UCSD-AML1 (cell line): ENCODE data around the gene NHLRC4.
"Not testable (repeated sequence)": the region's sequence is repeated elsewhere in the genome, so short reads cannot be mapped to it uniquely, and the experiment has no call there.

ENCODE experiments used
- DNase-seq: peaks from one replicate; lab custom pipeline; 2025; ENCODE audit not compliant: unreplicated experiment; lab: John Stamatoyannopoulos, UW

The NHLRC4 gene

DNA sequence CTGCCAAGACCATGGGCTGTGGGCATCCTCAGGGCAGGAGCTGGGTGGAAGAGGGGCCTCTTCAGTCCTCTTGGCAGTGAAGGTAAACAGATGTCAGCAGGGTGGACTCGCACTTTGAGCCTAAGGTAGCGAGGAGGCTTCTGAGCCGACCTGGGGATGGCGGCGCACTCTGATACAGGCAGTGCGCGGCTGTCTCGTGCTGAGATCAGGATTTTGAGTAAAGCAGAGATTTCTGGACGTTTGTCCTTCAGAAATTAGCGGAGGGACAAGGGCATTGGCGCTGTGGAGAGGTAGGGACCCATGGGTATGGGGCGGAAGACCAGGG, 29.9 kb downstream of the NHLRC4 start:
- DNase-seq = no peak

DNA sequence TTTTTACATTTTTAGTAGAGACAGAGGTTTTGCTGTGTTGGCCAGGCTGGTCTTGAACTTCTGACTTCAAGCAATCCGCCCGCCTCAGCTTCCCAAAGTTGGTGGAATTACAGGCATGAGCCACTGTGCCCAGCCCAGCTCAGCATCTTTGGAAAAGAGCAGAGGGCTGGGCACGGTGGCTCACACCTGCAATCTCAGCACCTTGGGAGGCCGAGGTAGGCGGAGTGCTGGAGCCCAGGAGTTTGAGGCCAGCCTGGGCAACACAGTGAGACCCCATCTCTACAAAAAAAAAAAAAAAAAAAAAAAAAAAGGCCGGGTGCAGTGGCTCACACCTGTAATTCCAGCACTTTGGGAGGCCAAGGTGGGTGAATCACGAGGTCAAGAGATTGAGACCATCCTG, 30.9 kb downstream of the NHLRC4 start:
- not testable (repeated sequence) for DNase-seq

DNA sequence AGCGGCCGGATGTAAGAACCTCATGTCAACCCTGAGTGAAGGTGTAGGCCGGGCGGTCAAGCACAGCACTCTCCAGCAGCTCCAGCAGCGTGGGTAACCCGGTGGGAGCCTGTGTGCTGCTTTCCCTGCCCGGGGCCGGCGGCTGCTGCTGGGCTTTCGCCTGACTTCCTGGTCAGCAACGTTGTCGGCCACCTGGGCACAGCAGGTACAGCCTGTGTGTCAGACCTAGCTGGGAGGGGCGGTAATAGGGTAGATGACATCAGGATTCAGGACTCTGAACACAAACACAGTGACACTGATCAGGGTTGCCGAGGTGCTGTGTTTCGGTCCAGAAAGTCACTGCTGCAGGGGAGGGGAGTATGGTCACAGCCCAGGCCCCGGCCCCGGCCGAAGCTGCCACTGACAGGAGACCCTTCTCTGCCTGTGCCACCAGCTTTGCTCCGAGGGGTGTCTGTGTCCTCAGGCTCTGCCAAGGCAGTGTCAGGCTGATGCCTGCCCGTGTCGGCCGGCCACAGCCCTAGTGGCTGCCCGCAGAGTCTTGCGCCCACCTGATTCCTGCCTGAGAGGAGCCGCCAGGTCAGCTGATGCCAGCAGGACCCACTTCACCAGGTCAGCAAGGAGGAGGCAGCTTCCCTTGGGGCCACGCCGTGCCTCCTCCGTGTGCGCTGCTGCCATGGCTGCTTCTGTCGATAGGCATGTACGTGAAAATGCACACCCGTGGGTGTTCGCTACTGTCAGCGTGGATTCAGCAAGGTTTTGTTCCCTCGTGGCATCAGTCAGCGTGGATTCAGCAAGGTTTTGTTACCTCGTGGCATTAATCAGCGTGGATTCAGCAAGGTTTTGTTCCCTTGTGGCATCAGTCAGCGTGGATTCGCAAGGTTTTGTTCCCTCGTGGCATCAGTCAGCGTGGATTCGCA, 32.3 kb downstream of the NHLRC4 start:
- no peak for DNase-seq

DNA sequence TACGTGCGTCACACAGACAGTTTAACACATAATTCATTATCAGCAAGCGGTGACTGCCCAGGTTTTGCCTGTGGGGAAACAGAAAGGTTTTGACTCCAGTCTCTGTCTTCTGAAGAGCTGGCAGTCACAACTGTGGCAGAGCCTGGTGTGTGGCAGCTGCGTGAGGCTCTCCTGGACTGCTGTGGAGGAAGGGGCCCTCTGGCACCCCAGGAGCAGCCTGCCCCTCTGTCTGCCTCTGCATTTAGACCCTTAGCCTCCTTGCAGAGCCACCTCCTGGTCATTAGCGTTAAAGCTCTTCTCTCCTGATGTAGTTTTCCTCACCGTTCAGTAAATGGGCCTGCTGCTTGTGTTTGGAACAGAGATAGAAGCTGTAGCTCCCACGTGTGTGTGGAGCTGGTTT, 34.0 kb downstream of the NHLRC4 start:
- peak; percentile 27 for DNase-seq

DNA sequence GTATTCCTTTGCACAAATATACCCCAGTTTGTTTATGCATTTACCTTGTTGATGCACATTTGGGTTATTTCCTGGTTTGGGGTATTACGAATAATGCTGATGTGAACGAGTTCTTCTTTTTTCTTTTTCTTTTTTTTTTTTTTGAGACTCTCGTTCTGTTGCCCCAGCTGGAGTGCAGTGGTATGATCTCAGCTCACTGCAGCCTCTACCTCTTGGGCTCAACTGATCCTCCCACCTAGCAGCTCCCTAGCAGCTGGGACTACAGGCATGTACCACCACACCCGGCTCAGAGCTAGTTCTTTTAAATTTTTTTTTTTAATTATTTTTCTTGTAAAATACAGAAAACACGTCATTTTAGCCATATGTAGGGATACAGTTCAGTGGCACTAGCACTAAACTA, 37.1 kb downstream of the NHLRC4 start:
- no peak for DNase-seq

DNA sequence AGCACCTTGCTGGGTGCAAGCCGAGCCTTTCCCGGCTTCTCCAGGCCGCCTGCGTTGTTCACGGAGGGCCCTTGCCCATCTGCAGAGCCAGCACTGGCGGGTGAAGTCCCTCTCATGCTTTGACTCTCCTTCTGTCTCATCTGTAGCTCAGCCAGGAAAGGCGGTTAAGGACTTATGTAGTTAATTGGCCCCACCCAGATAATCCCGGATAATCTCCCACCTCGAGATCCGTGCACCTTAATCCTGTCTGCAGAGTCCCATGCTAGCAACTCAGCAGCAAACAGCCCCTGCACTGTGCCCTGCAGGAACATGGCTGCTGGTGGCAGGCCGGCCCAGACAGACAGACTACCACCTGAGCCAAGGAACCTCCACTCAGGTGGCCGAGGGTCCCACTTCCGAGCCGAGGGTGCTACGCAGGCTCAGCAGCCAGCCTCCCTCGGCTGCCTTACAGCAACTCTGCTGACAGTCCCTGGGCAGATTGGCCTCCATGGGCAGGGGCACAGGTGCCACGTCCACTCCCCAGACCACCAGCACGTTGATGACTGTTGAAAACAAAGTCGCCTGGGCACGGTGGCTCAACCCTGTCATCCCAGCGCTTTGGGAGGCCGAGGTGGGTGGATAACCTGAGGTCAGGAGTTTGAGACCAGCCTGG, 40.0 kb downstream of the NHLRC4 start:
- no peak for DNase-seq

DNA sequence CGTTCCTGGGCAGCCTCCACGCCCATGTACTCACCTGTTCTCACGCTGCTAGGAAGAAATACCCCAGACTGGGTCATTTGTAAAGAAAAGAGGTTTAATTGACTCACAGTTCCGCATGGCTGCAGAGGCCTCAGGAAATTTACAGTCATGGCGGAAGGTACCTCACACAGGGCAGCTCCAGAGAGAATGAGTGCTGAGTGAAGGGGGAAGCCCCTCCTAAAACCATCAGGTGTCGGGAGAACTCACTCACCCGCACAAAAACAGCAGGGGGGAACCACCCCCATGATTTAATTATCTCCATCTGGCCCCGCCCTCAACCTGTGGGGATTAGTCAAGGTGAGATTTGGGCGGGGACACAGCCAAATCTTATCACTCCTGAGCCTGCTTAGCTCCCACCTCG, 41.2 kb downstream of the NHLRC4 start:
- no peak for DNase-seq

DNA sequence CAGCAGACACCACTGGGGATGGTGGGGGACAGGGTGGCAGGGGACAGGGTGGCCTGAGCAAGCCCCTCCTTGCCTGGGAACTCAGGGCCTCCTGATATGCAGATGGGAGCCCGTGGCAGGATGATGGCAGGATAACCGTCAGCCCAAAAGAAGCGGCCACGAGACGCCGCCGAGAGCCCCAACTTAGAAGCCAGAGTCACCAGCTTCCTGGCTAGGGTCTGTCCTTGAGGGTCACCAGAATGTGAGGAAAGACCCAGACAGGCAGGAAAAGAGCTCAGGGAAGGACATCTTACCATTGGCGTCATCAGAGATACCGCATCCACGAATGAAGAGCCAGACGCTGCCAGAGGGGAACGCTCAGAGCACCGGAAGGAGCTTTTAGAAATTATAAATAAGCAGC, 42.5 kb downstream of the NHLRC4 start:
- no peak for DNase-seq

DNA sequence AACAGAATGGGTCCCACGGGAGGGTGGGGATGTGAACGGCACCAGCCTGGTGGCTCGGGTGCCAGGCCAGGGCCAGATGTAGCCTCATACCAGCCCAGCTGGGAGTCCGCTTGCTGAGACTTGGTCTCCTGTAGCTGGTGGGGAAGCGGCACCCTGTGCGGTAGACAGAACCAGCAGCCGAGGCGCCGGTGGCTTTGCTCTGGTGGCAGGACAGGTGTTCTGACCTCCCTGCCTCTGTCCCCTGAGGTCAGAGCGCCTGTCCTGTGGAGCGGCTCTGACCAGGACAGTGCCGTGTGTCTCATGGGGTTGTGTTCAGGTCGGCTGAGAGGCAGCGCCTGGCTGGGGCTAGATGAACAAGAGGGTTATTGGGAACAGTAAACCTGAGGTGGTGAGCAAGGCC, 43.2 kb downstream of the NHLRC4 start:
- no peak for DNase-seq

DNA sequence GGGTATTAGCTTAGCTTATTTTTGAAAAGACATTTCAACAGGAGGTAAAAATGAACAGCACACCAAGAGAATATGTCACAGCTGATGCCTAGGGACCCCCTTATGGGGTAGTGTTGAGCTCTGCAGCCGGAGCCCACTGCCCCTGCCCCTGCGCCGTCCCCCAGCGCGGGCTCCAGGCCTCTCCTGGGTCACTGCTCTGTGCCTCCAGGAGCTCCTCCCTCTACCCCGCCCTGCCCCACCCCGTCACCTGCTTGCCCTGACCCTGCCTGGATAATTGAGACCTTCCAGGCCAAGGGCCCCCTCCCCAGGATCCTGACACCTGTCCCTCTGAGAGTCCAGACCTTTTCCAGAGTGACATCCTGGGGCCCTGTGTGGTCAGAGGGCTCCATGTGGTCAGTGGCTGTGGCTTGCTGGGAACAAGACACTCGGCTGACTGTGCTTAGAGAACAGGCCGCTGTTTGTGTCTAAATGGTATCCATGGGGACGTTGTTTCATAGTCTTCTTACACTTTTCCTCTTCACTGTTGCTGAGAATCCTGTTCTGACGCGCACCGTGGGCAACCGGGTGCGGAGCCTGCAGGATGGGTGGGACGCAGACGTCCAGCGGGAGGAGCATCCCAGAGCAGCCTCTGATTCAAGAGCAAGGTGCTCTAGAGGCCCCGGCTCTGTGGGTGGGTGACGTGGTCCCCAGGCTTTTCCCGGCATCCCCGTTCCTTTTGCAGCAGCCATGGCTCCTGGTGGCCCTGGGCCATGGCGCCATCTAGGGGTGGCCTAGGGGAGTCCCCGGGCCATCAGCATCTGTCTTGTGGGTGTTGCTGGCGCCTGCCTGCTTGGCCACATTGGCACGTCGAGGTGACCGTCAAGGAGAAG, 43.9 kb downstream of the NHLRC4 start:
- DNase-seq = peak; percentile 52

DNA sequence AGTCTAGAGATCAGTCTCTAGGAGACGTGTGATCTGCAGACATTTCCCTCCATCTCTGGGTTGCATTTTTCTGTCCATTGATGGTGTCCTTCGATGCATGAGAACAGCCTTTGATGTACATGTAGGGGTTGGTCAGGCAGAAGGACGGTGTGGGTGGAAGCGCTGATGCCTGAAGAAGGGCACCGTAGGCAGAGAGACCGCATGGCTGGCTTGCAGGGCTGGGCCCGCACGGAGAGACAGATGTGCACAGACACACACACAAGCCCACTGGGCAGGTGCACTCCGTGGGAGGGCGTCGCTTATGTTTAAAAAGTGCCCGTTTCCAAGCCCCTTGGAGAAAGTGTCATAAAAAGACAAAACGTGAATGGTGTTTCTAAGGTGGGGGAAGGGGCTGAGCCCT, 48.3 kb downstream of the NHLRC4 start:
- no peak for DNase-seq

DNA sequence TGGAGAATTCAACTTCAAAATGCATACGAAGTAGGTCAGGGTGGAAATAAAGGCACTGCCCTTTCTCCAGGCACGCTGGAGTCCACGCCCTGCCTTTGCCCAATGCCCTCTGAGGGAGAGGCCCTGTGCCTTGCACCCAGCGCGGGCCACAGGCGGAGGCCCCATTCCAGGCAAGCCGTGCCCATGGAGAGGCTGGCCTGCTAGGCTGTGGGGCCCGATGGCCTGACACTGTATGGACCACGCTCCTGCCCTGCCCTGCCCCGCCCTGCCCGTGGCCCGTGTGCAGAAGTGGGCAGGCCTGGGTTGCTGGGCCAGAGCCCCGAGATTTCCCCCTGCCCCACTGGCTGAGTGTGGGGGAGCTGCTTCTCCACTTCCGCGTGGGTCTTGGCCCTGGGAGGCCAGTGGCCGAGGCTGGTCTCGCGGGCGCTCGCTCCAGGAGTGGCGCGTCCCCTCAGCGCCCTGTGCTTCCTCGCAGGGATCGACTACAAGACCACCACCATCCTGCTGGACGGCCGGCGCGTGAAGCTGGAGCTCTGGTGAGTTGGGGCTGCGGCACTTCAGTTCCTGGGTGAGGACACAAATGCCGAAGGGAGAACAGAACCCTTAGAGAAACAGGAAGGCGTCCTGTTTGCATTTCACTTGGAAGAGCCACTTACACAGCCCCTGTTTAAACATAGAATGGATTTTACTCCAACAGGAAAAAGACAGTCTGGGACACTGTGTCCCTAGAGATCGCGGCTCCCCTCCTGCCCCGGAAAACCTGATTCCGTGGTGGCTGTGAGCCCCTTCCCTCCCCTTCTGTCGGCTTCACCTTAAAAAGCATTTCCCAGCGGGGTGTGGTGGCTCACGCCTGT, 50.2 kb downstream of the NHLRC4 start:
- no peak for DNase-seq

DNA sequence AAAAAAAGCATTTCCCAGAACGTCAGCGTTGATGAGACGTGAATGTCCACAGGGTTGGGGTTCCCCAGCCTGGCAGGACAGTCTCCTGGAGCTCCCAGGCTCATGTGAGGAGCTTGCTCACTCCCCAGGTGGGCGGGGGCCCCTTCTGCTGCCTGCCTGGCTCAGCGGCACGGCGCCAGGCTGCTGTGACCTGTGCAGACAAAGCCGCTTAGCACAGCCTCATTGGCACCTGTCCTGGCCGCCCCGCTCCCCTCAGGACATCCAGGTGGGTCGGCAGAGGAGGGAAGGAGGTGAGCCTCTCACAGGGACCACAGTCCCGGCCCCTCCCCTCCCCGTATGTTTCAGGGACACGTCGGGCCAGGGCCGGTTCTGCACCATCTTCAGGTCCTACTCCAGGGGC, 51.0 kb downstream of the NHLRC4 start:
- DNase-seq = no peak
